ENCODE data around the gene SLC41A1.

- TF ChIP-seq CTCF (IDR thresholded peaks at IDR 0.05), result no peak
- no peak for TF ChIP-seq POLR2AphosphoS5 (IDR thresholded peaks at IDR 0.05)
- no peak for TF ChIP-seq EP300 (IDR thresholded peaks at IDR 0.05)
- TF ChIP-seq POLR2A (IDR thresholded peaks at IDR 0.05), result no peak
These were observed 11.2 kb upstream of the SLC41A1 start for GRCh38 chr1:205824180-205824579.

Data from gastroesophageal sphincter (tissue), 3 donors.